Activated CD4-positive, alpha-beta T cell treated with anti-CD3 and anti-CD28 coated beads for 36 hours (primary cell): ENCODE measurements around the gene PRSS56. TPM values are rescaled to one million over a fixed set of nuclear protein-coding genes. Genes with fewer than 3 reads are reported as not detected.

Source experiments
- ATAC-seq: fragments of 200-7000 bp; cut with Tn5 transposase; one replicate; pipeline ENCODE4 v1.10.0; 2021; ENCODE audit warnings: mild to moderate bottlenecking, moderate library complexity
- CTCF ChIA-PET: fragments of 350-600 bp; sonication (Branson Sonifier 250); formaldehyde crosslinking; loops from one replicate; lab custom pipeline; 2021; ENCODE audit warnings: antibody characterized with exemption; lab: Charles Lee
- POLR2A ChIA-PET: fragments of 350-600 bp; sonication (Branson Sonifier 250); formaldehyde crosslinking; loops from one replicate; lab custom pipeline; 2021; ENCODE audit warnings: antibody characterized with exemption, inconsistent platforms; lab: Charles Lee
- DNase-seq: peaks from one replicate; pipeline ENCODE4 v3.0.0-alpha.2; 2020
- H3K27ac Mint-ChIP-seq: one replicate; pipeline ENCODE4 v1.8.0; 2021; ENCODE audit warnings: mixed read lengths
- H3K27me3 Mint-ChIP-seq: one replicate; pipeline ENCODE4 v1.8.0; 2021; ENCODE audit warnings: mixed read lengths
- H3K36me3 Mint-ChIP-seq: one replicate; pipeline ENCODE4 v1.8.0; 2021; ENCODE audit warnings: low read depth, mixed read lengths
- H3K4me1 Mint-ChIP-seq: one replicate; pipeline ENCODE4 v1.8.0; 2021; ENCODE audit warnings: mixed read lengths
- H3K4me3 Mint-ChIP-seq: one replicate; pipeline ENCODE4 v1.8.0; 2021; ENCODE audit warnings: mild to moderate bottlenecking, moderate library complexity, mixed read lengths
- H3K9me3 Mint-ChIP-seq: one replicate; pipeline ENCODE4 v1.8.0; 2021; ENCODE audit warnings: low read depth, mixed read lengths
- intact Hi-C, 2 experiments: fragments of 100-400 bp; cut with DNase I in 1 of 2; cut with micrococcal nuclease in 1 of 2; formaldehyde crosslinking; loops; one replicate each; pipeline versions ENCODE4 v1.14.2 to v1.15.1; 2022 to 2024; cut with DNase I, micrococcal nuclease
- total RNA-seq, 2 experiments: library from RNA; stranded (reverse); gene quantifications; one replicate each; pipeline ENCODE4 v1.2.3, GENCODE V29; 2021

PRSS56 gene
- total RNA-seq, 2 experiments from 2014 or later: not detected

GRCh38 chr2:232482301-232483238, 37.6 kb upstream of the PRSS56 start:
- DNase-seq (no peak), ATAC-seq (no peak)
- Mint-ChIP-seq H3K9me3 (no peaks in the 10 kb centered on the region), H3K27ac (no peak overlapping the region), H3K4me3 (no peak overlapping the region), H3K4me1 (peaks cover 3% of the 10 kb centered on the region), H3K27me3 (peaks cover 16% of the 10 kb centered on the region), H3K36me3 (no peaks in the 10 kb centered on the region)
- ChIA-PET POLR2A (no interaction called here), CTCF (no interaction called here)
- intact Hi-C loops: no loop called here

GRCh38 chr2:232483311-232483922, 36.8 kb upstream of the PRSS56 start:
- no peaks in the 10 kb centered on the region for H3K36me3 Mint-ChIP-seq
- intact Hi-C loops: no loop called here
- DNase-seq: no peak
- ChIA-PET POLR2A (no interaction called here), CTCF (interaction anchor here (1.0 kb wide), 1 partner anchor 48 kb away, joined by 3 read pairs; no protein-coding TSS in a partner anchor)
- H3K27ac Mint-ChIP-seq: no peak overlapping the region
- peaks cover 3% of the 10 kb centered on the region for H3K4me1 Mint-ChIP-seq
- peaks cover 20% of the 10 kb centered on the region for H3K27me3 Mint-ChIP-seq
- no peaks in the 10 kb centered on the region for H3K9me3 Mint-ChIP-seq
- ATAC-seq: no peak
- H3K4me3 Mint-ChIP-seq: no peak overlapping the region

- intact Hi-C loops: no loop called here
- Mint-ChIP-seq H3K27ac (no peak overlapping the region), H3K9me3 (no peaks in the 10 kb centered on the region), H3K4me1 (peaks cover 3% of the 10 kb centered on the region), H3K4me3 (no peak overlapping the region), H3K27me3 (peaks cover 25% of the 10 kb centered on the region), H3K36me3 (no peaks in the 10 kb centered on the region)
- CTCF ChIA-PET: interaction anchor here (1.0 kb wide), 1 partner anchor 48 kb away, joined by 3 read pairs; no protein-coding TSS in a partner anchor
- ATAC-seq: no peak
- POLR2A ChIA-PET: no interaction called here
- no peak for DNase-seq
Measured at GRCh38 chr2:232483923-232484627, 36.1 kb upstream of the PRSS56 start.

- intact Hi-C loops: no loop called here
- no peak for ATAC-seq
- Mint-ChIP-seq H3K9me3 (no peaks in the 10 kb centered on the region), H3K36me3 (no peaks in the 10 kb centered on the region), H3K4me3 (no peak overlapping the region), H3K27me3 (peaks cover 29% of the 10 kb centered on the region), H3K4me1 (peaks cover 3% of the 10 kb centered on the region), H3K27ac (no peak overlapping the region)
- CTCF ChIA-PET: interaction anchor here (1.0 kb wide), 1 partner anchor 49 kb away, joined by 3 read pairs; no protein-coding TSS in a partner anchor
- DNase-seq: no peak
- POLR2A ChIA-PET: no interaction called here
Measured at GRCh38 chr2:232484628-232485347, 35.4 kb upstream of the PRSS56 start.

- no peaks in the 10 kb centered on the region for H3K36me3 Mint-ChIP-seq
- H3K4me3 Mint-ChIP-seq: no peak overlapping the region
- DNase-seq (no peak), ATAC-seq (no peak)
- H3K9me3 Mint-ChIP-seq: no peaks in the 10 kb centered on the region
- H3K4me1 Mint-ChIP-seq: peaks cover 3% of the 10 kb centered on the region
- intact Hi-C loops: no loop called here
- CTCF ChIA-PET: interaction anchor here (0.6 kb wide), 1 partner anchor 10 kb away, joined by 4 read pairs; no protein-coding TSS in a partner anchor
- POLR2A ChIA-PET: no interaction called here
- peaks cover 31% of the 10 kb centered on the region for H3K27me3 Mint-ChIP-seq
- no peak overlapping the region for H3K27ac Mint-ChIP-seq
Measured at GRCh38 chr2:232485348-232485756, 34.8 kb upstream of the PRSS56 start.

GRCh38 chr2:232485757-232486557, 34.2 kb upstream of the PRSS56 start:
- DNase-seq (no peak), ATAC-seq (no peak)
- ChIA-PET POLR2A (no interaction called here), CTCF (interaction anchor here (0.6 kb wide), 1 partner anchor 10 kb away, joined by 4 read pairs; no protein-coding TSS in a partner anchor)
- Mint-ChIP-seq H3K4me1 (peaks cover 3% of the 10 kb centered on the region), H3K27me3 (peaks cover 31% of the 10 kb centered on the region), H3K27ac (no peak overlapping the region), H3K4me3 (no peak overlapping the region), H3K36me3 (no peaks in the 10 kb centered on the region), H3K9me3 (no peaks in the 10 kb centered on the region)
- intact Hi-C loops: no loop called here

GRCh38 chr2:232486558-232487384, 33.4 kb upstream of the PRSS56 start:
- no peak overlapping the region for H3K4me3 Mint-ChIP-seq
- no peaks in the 10 kb centered on the region for H3K9me3 Mint-ChIP-seq
- ChIA-PET CTCF (interaction anchor here (0.6 to 0.7 kb wide), 2 partner anchors 65 to 154 kb away, joined by 3 read pairs; no protein-coding TSS in a partner anchor), POLR2A (no interaction called here)
- ATAC-seq: no peak
- intact Hi-C loops: no loop called here
- no peak for DNase-seq
- no peak overlapping the region for H3K27ac Mint-ChIP-seq
- peaks cover 31% of the 10 kb centered on the region for H3K27me3 Mint-ChIP-seq
- peaks cover 3% of the 10 kb centered on the region for H3K4me1 Mint-ChIP-seq
- H3K36me3 Mint-ChIP-seq: no peaks in the 10 kb centered on the region

- ChIA-PET CTCF (interaction anchor here (0.7 kb wide), 1 partner anchor 154 kb away, joined by 3 read pairs; no protein-coding TSS in a partner anchor), POLR2A (no interaction called here)
- DNase-seq (peak; percentile 34), ATAC-seq (peak; percentile 25)
- Mint-ChIP-seq H3K4me3 (no peak within 1 kb of the TSS), H3K27ac (no peak within 1 kb of the TSS), H3K27me3 (peaks cover 31% of the 10 kb centered on the region), H3K36me3 (no peaks in the 10 kb centered on the region), H3K4me1 (peaks cover 3% of the 10 kb centered on the region), H3K9me3 (no peaks in the 10 kb centered on the region)
- intact Hi-C loops: no loop called here
Measured at GRCh38 chr2:232487385-232488096, 32.6 kb upstream of the PRSS56 start, which contains the start of gene ECEL1. ECEL1 (minus strand) TSS chr2:232487834; CDS start chr2:232486653, 1,181 bp downstream.

GRCh38 chr2:232488097-232488711, 32.0 kb upstream of the PRSS56 start:
- H3K27ac Mint-ChIP-seq: no peak overlapping the region
- ATAC-seq (no peak), DNase-seq (no peak)
- H3K9me3 Mint-ChIP-seq: no peaks in the 10 kb centered on the region
- peaks cover 3% of the 10 kb centered on the region for H3K4me1 Mint-ChIP-seq
- intact Hi-C loops: no loop called here
- ChIA-PET POLR2A (no interaction called here), CTCF (interaction anchor here (0.6 kb wide), 1 partner anchor 256 kb away, joined by 5 read pairs; no protein-coding TSS in a partner anchor)
- H3K27me3 Mint-ChIP-seq: peaks cover 31% of the 10 kb centered on the region
- no peaks in the 10 kb centered on the region for H3K36me3 Mint-ChIP-seq
- H3K4me3 Mint-ChIP-seq: no peak overlapping the region
